GM13977 (cell line): ENCODE data around the gene SLC44A4.
"Not testable (repeated sequence)": the region's sequence is repeated elsewhere in the genome, so short reads cannot be mapped to it uniquely, and the experiment has no call there.

ENCODE experiments used
- DNase-seq: peaks from one replicate; pipeline ENCODE4 v3.0.0; 2012; ENCODE audit warnings: low spot score
- CTCF ChIP-seq: IDR thresholded peaks from 2 replicates; pipeline ENCODE4 v1.5.1; 2012; ENCODE audit warnings: mild to moderate bottlenecking, control low read depth; ENCODE audit not compliant: insufficient read depth; ENCODE audit errors: extremely low read depth, missing control alignments
- in situ Hi-C: fragments of 300-500 bp; cut with MboI; formaldehyde crosslinking; loops from one replicate; pipeline ENCODE4 v1.12.0; 2022; ENCODE audit warnings: low sequenced_read_pairs, low pct_unique_long_range_greater_than_20kb, mixed read lengths, inconsistent platforms; ENCODE audit not compliant: unreplicated experiment

Gene SLC44A4

GRCh38 chr6:31861150-31861549, 17.6 kb downstream of the SLC44A4 start:
- in situ Hi-C loops: no loop called here
- no peak for TF ChIP-seq CTCF
- no peak for DNase-seq

- no peak for TF ChIP-seq CTCF
- DNase-seq: no peak
- in situ Hi-C loops: no loop called here
These were observed 18.4 kb downstream of the SLC44A4 start for GRCh38 chr6:31860349-31860748.

GRCh38 chr6:31859923-31860322, 18.9 kb downstream of the SLC44A4 start:
- in situ Hi-C loops: no loop called here
- DNase-seq: no peak
- TF ChIP-seq CTCF: no peak

- in situ Hi-C loops: no loop called here
- TF ChIP-seq CTCF: no peak
- no peak for DNase-seq
These were observed 20.1 kb downstream of the SLC44A4 start for GRCh38 chr6:31858707-31859106.

GRCh38 chr6:31857774-31858173, 21.0 kb downstream of the SLC44A4 start:
- in situ Hi-C loops: not testable (repeated sequence)

GRCh38 chr6:31851980-31852718, 26.6 kb downstream of the SLC44A4 start:
- DNase-seq, in situ Hi-C loops: not testable (repeated sequence)

More at GRCh38 chr6:31857774-31858173, 21.0 kb downstream of the SLC44A4 start:
- DNase-seq: not testable (repeated sequence)

- TF ChIP-seq CTCF: no peak
- in situ Hi-C loops: no loop called here
- no peak for DNase-seq
These were observed 27.3 kb downstream of the SLC44A4 start for GRCh38 chr6:31851485-31851832.
